HepG2 (cell line): ENCODE measurements around the gene WBP2NL. TPM values are rescaled to one million over a fixed set of nuclear protein-coding genes. Genes with fewer than 3 reads are reported as not detected.

Source experiments
- ATAC-seq: fragments of 200-7000 bp; cut with Tn5 transposase; 3 replicates; pipeline ENCODE4 v1.9.1; 2020; ENCODE audit warnings: mild to moderate bottlenecking, moderate library complexity
- BruUV-seq: library from RNA; stranded (reverse); fragments of 400-500 nt; replicated peaks from 2 replicates; lab custom pipeline; 2021; lab: Mats Ljungman, UMichigan
- CTCF ChIA-PET: fragments of 300-600 bp; formaldehyde crosslinking; extraction: SDS; loops from one replicate; lab custom pipeline; 2021; ENCODE audit warnings: low total read pairs, inconsistent platforms, low intra/inter-chr PET ratio; lab: Yijun Ruan, JAX
- POLR2A ChIA-PET: fragments of 350-600 bp; sonication (Branson Sonifier 250); formaldehyde crosslinking; loops from one replicate; lab custom pipeline; 2020; ENCODE audit warnings: antibody characterized with exemption, inconsistent platforms; lab: Yijun Ruan, JAX
- DNase-seq: peaks from one replicate; pipeline ENCODE4 v3.0.0-alpha.2; 2015; ENCODE audit warnings: low spot score
- FAIRE-seq: peaks from 3 replicates; lab custom pipeline; 2011; peaks lifted over from hg19 to GRCh38; lab: Jason Lieb, UNC
- H2AFZ ChIP-seq: one replicate; pipeline ENCODE4 v1.6.1; 2011; ENCODE audit warnings: low read length, inconsistent platforms
- H3K27ac ChIP-seq: fragments of 300-600 bp; 3 replicates; pipeline ENCODE4 v1.8.0; 2011; ENCODE audit warnings: mixed run types, mild to moderate bottlenecking, mixed read lengths, low read length, inconsistent platforms; ENCODE audit not compliant: insufficient read depth; ENCODE audit errors: extremely low read length
- H3K27me3 ChIP-seq, 2 experiments: fragments of 200-600 bp in 1 of 2; 2 replicates in 1 of 2; 3 replicates in 1 of 2; pipeline versions ENCODE4 v1.6.0 to v1.8.0; 2011; ENCODE audit warnings: low read length in 2 of 2, mild to moderate bottlenecking in 2 of 2, moderate library complexity in 2 of 2, inconsistent platforms in 1 of 2; ENCODE audit not compliant: insufficient read depth in 2 of 2, control insufficient read depth in 1 of 2
- H3K36me3 ChIP-seq, 2 experiments: fragments of 200-600 bp in 1 of 2; replicated peaks in 1 of 2; 2 replicates in 1 of 2; 3 replicates in 1 of 2; pipeline versions ENCODE4 v1.5.1 to v1.8.0; 2011; ENCODE audit warnings: low read length in 2 of 2, inconsistent platforms in 1 of 2; ENCODE audit not compliant: insufficient read depth in 2 of 2, control insufficient read depth in 1 of 2
- H3K4me1 ChIP-seq: 2 replicates; pipeline ENCODE4 v1.5.1; 2012; ENCODE audit warnings: low read length, inconsistent platforms; ENCODE audit not compliant: insufficient read depth
- H3K4me2 ChIP-seq: 2 replicates; pipeline ENCODE4 v1.6.0; 2011; ENCODE audit warnings: low read depth, low read length, inconsistent platforms
- H3K4me3 ChIP-seq, 3 experiments: fragments of 200-600 bp in 1 of 3; sonication (generic), shearing (Covaris generic) in 1 of 3; replicated peaks in 1 of 3; 2 replicates each; pipeline ENCODE4 v1.5.1; 2011 to 2016; ENCODE audit warnings: low read length in 3 of 3, inconsistent platforms in 2 of 3, low read depth in 2 of 3, mild to moderate bottlenecking in 2 of 3, control low read depth in 1 of 3, mixed read lengths in 1 of 3; ENCODE audit not compliant: insufficient read depth in 1 of 3
- H3K79me2 ChIP-seq: one replicate; pipeline ENCODE4 v1.6.1; 2011; ENCODE audit warnings: low read length, inconsistent platforms; ENCODE audit not compliant: insufficient read depth
- H3K9ac ChIP-seq: 2 replicates; pipeline ENCODE4 v1.6.0; 2011; ENCODE audit warnings: mild to moderate bottlenecking, low read depth, low read length, inconsistent platforms; ENCODE audit not compliant: insufficient read depth
- H3K9me3 ChIP-seq: 2 replicates; pipeline ENCODE4 v1.5.1; 2012; ENCODE audit warnings: mild to moderate bottlenecking, low read length
- H4K20me1 ChIP-seq: 2 replicates; pipeline ENCODE4 v1.6.0; 2011; ENCODE audit warnings: inconsistent platforms, mild to moderate bottlenecking, low read length, moderate library complexity; ENCODE audit not compliant: insufficient read depth
- CEBPB ChIP-seq: IDR thresholded peaks from 2 replicates; pipeline ENCODE4 v1.6.1; 2011; ENCODE audit warnings: low read depth, low read length, improper control_type of control experiment, borderline replicate concordance
- REST ChIP-seq, 2 experiments: IDR thresholded peaks; 2 replicates each; pipeline ENCODE4 v1.6.1; 2011 to 2012; ENCODE audit warnings: low read length in 2 of 2, borderline replicate concordance in 1 of 2, low read depth in 1 of 2, mild to moderate bottlenecking in 1 of 2, moderate library complexity in 1 of 2
- TBX3 ChIP-seq: fragments of 450-650 bp; IDR thresholded peaks from 2 replicates; pipeline ENCODE4 v1.6.1; 2017; ENCODE audit warnings: antibody characterized with exemption, mild to moderate bottlenecking, inconsistent platforms, borderline replicate concordance
- ZFAT ChIP-seq: sonication (generic); formaldehyde crosslinking; conservative IDR thresholded peaks from 2 replicates; pipeline ENCODE4 v1.8.1; 2023; ENCODE audit warnings: missing genetic modification reagents, inconsistent platforms
- ZNF737 ChIP-seq: sonication (generic); formaldehyde crosslinking; IDR thresholded peaks from 2 replicates; pipeline ENCODE4 v1.5.0; 2020; ENCODE audit warnings: missing genetic modification reagents, mild to moderate bottlenecking, borderline replicate concordance
- ZNF772 ChIP-seq: sonication (generic); formaldehyde crosslinking; IDR thresholded peaks from 2 replicates; pipeline ENCODE4 v1.5.0; 2020; ENCODE audit warnings: mild to moderate bottlenecking, missing genetic modification reagents
- ZNF839 ChIP-seq: sonication (generic); formaldehyde crosslinking; IDR thresholded peaks from 2 replicates; pipeline ENCODE4 v1.4.0; 2020; ENCODE audit warnings: missing genetic modification reagents, mild to moderate bottlenecking, borderline replicate concordance
- ZSCAN30 ChIP-seq: sonication (generic); formaldehyde crosslinking; IDR thresholded peaks from 2 replicates; pipeline ENCODE4 v1.5.0; 2020; ENCODE audit warnings: mild to moderate bottlenecking, missing genetic modification reagents
- WGBS: methylation state at CpG from one replicate; pipeline ENCODE4 v1.1.6; 2017; ENCODE audit warnings: low lambda C conversion rate; 5-methylcytosine and 5-hydroxymethylcytosine counted together
- in situ Hi-C: cut with HindIII; loops from 2 replicates; pipeline ENCODE4 v1.10.0; 2017; ENCODE audit warnings: low pct_unique_long_range_greater_than_20kb; ENCODE audit not compliant: extremely low pct_ligation_motif_present
- intact Hi-C: fragments of 100-400 bp; cut with micrococcal nuclease; formaldehyde crosslinking; loops from one replicate; pipeline ENCODE4 v1.10.0; 2022; ENCODE audit not compliant: unreplicated experiment
- polyA plus RNA-seq, 8 experiments: library from polyadenylated mRNA; depleted of rRNA in 3 of 8; stranded (reverse) in 7 of 8; unstranded in 1 of 8; fragments of >200 nt; fragmentation: Illumina TruSeq in 4 of 8; extraction: Trizol in 4 of 8; gene quantifications; 2 replicates each; pipeline versions ENCODE4 v1.2.1 to v1.2.3, GENCODE V29; 2011 to 2016; ENCODE audit warnings: low read depth in 4 of 8, missing spikeins in 1 of 8, mixed read lengths in 1 of 8; ENCODE audit not compliant: insufficient read depth in 1 of 8
- total RNA-seq, 5 experiments: library from RNA; depleted of rRNA; stranded (reverse); fragments of >200 nt; fragmentation: Illumina TruSeq; extraction: Trizol; gene quantifications; 2 replicates each; pipeline ENCODE4 v1.2.3, GENCODE V29; 2016; ENCODE audit warnings: low read depth in 1 of 5

Gene WBP2NL
- total and polyA plus RNA-seq, 2 of the 13 experiments (the other 11 are each of a cell fraction or from before 2014, with no cell fraction given), result not detected

DNA sequence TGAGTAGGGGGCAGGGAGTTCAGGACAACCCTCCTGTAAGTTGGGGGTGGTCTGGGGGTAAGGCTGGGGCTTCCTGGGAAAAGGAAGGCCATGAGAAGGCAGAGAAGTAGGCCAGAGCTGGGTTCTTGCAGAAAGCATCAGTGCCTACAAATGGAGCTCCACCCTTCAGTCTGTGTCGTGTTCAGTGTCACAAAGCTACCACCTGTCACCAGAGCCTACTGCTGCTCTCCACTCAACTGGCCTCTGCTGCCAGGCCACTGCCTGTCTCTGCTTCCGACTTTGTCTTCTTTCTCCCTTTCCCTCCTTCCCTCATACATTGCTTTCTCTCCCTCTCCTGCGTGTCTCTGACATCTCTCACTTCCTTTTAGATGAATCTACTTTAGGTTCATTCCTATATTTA, 3.4 kb upstream of the WBP2NL start (continued):
- TF ChIP-seq ZNF737 (no peak), ZNF839 (no peak), CEBPB (no peak), ZSCAN30 (CRISPR knock-in tag) (no peak), ZFAT (CRISPR knock-in tag) (no peak)

GRCh38 chr22:41996826-41997225, 1.8 kb upstream of the WBP2NL start:
- Histone ChIP-seq H3K4me3 (no peak overlapping the region), H3K9ac (no peak overlapping the region), H3K4me1 (no peaks in the 10 kb centered on the region), H4K20me1 (no peaks in the 10 kb centered on the region), H3K4me2 (no peak overlapping the region), H2AFZ (no peak overlapping the region), H3K9me3 (no peaks in the 10 kb centered on the region), H3K36me3 (no peaks in the 10 kb centered on the region), H3K27me3 (peaks cover 3 to 27% of the 10 kb centered on the region in 2 experiments; a peak in 4 of 5 replicates), H3K79me2 (no peaks in the 10 kb centered on the region), H3K27ac (no peak overlapping the region)
- WGBS, result 55% methylated on average over 4 of the region's 5 CpGs
- intact Hi-C loops, result no loop called here
- ATAC-seq (no peak), DNase-seq (no peak), FAIRE-seq (no peak)
- BruUV-seq, result no TSS peak
- in situ Hi-C loops, result no loop called here
- no peak for TF ChIP-seq TBX3
- CTCF ChIA-PET, result no interaction called here
- POLR2A ChIA-PET, result no interaction called here

- ChIA-PET POLR2A (no interaction called here), CTCF (no interaction called here)
- Histone ChIP-seq H3K36me3 (no peaks in the 10 kb centered on the region), H3K9ac (no peak overlapping the region), H3K27me3 (peaks cover 3 to 5% of the 10 kb centered on the region in 2 experiments; a peak in 2 of 5 replicates), H3K27ac (no peak overlapping the region), H3K79me2 (no peaks in the 10 kb centered on the region), H3K4me3 (no peak overlapping the region), H3K9me3 (no peaks in the 10 kb centered on the region), H2AFZ (no peak overlapping the region), H3K4me2 (no peak overlapping the region), H3K4me1 (no peaks in the 10 kb centered on the region), H4K20me1 (no peaks in the 10 kb centered on the region)
- in situ Hi-C loops, result no loop called here
- intact Hi-C loops, result no loop called here
- ATAC-seq (no peak), DNase-seq (no peak), FAIRE-seq (no peak)
- no TSS peak for BruUV-seq
- no peak for TF ChIP-seq REST (IDR thresholded peaks at IDR 0.05; ENCODE audit: borderline replicate concordance in 1 of 2, low read depth in 1 of 2, low read length in 2 of 2)
- TF ChIP-seq ZNF772, result no peak
- WGBS, result 53% methylated on average over 8 of the region's 8 CpGs
Observed at GRCh38 chr22:42000466-42000865, 1.9 kb downstream of the WBP2NL start.
